ENCODE measurements around the gene EGFR.

DNA sequence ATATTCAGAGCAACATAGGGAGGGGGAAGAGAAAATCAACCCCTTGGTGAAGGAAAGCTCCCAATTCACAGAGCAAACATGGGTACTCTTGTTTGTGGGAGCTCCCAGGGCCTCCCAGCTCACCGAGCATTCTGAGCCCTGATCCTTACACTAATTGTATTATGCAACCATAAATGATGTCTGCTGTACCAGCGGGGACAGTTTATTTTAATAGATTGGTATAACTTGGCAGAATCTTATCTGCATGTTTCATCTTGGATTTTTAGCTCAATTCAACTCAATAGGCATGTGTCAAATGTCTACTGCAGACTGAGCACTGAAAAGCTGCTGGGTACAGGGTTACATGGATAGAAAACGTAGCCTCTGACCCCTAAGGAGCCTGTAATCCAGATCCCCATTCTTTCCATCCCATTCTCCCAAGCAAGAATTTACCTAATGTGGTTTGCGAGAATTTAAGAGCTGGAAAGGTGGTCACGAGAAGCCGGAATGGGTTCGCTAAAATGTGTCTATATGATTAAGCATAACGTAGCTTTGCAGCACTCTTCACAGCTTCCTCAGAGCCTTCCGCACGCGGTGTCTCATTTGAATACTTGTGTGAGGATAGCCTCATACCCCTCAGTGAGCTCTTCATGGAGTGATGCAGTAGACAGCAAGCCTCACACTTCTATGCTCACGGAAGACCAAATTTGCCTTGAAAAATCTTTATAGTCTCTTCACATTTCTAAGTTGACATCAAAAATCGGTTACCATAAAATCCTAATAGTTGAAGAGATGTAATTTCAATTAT lies 18.3 kb downstream of the EGFR start:
- TF ChIP-seq, protein P1, sequence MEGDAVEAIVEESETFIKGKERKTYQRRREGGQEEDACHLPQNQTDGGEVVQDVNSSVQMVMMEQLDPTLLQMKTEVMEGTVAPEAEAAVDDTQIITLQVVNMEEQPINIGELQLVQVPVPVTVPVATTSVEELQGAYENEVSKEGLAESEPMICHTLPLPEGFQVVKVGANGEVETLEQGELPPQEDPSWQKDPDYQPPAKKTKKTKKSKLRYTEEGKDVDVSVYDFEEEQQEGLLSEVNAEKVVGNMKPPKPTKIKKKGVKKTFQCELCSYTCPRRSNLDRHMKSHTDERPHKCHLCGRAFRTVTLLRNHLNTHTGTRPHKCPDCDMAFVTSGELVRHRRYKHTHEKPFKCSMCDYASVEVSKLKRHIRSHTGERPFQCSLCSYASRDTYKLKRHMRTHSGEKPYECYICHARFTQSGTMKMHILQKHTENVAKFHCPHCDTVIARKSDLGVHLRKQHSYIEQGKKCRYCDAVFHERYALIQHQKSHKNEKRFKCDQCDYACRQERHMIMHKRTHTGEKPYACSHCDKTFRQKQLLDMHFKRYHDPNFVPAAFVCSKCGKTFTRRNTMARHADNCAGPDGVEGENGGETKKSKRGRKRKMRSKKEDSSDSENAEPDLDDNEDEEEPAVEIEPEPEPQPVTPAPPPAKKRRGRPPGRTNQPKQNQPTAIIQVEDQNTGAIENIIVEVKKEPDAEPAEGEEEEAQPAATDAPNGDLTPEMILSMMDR (IDR thresholded peaks at IDR 0.05; ENCODE audit: poor library complexity, severe bottlenecking), result no peak
- TF ChIP-seq POLR2AphosphoS5 (IDR thresholded peaks at IDR 0.05) (no peak), RAD21 (conservative IDR thresholded peaks at IDR 0.05) (no peak), EZH2 (IDR thresholded peaks at IDR 0.05; ENCODE audit: borderline replicate concordance, insufficient read depth, low read length, poor library complexity, severe bottlenecking) (no peak), SMC3 (conservative IDR thresholded peaks at IDR 0.05; ENCODE audit: poor library complexity) (no peak), EP300 (conservative IDR thresholded peaks at IDR 0.05; ENCODE audit: poor library complexity, severe bottlenecking) (no peak), TAF1 (IDR thresholded peaks at IDR 0.05; ENCODE audit: low read depth) (no peak), MXI1 (conservative IDR thresholded peaks at IDR 0.05; ENCODE audit: poor library complexity, severe bottlenecking) (no peak)
- TF ChIP-seq, protein P2, sequence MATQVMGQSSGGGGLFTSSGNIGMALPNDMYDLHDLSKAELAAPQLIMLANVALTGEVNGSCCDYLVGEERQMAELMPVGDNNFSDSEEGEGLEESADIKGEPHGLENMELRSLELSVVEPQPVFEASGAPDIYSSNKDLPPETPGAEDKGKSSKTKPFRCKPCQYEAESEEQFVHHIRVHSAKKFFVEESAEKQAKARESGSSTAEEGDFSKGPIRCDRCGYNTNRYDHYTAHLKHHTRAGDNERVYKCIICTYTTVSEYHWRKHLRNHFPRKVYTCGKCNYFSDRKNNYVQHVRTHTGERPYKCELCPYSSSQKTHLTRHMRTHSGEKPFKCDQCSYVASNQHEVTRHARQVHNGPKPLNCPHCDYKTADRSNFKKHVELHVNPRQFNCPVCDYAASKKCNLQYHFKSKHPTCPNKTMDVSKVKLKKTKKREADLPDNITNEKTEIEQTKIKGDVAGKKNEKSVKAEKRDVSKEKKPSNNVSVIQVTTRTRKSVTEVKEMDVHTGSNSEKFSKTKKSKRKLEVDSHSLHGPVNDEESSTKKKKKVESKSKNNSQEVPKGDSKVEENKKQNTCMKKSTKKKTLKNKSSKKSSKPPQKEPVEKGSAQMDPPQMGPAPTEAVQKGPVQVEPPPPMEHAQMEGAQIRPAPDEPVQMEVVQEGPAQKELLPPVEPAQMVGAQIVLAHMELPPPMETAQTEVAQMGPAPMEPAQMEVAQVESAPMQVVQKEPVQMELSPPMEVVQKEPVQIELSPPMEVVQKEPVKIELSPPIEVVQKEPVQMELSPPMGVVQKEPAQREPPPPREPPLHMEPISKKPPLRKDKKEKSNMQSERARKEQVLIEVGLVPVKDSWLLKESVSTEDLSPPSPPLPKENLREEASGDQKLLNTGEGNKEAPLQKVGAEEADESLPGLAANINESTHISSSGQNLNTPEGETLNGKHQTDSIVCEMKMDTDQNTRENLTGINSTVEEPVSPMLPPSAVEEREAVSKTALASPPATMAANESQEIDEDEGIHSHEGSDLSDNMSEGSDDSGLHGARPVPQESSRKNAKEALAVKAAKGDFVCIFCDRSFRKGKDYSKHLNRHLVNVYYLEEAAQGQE (IDR thresholded peaks at IDR 0.05; ENCODE audit: borderline replicate concordance), result no peak

All from neural cell (in vitro differentiated cells).